IMR-90 (cell line): Measurements from ENCODE around the gene FIBCD1. TPM values are rescaled to one million over a fixed set of nuclear protein-coding genes. Genes with fewer than 3 reads are reported as not detected.

Source experiments
- ATAC-seq: fragments of 200-7000 bp; cut with Tn5 transposase; 2 replicates; pipeline ENCODE4 v1.9.1; 2020; ENCODE audit warnings: low read depth, mild to moderate bottlenecking, moderate library complexity
- BruUV-seq: library from RNA; stranded (reverse); fragments of 400-500 nt; replicated peaks from 2 replicates; lab custom pipeline; 2021; lab: Mats Ljungman, UMichigan
- CTCF ChIA-PET: fragments of 300-600 bp; formaldehyde crosslinking; extraction: SDS; loops from one replicate; lab custom pipeline; 2021; ENCODE audit warnings: antibody characterized with exemption; lab: Yijun Ruan, JAX
- POLR2A ChIA-PET: fragments of 300-600 bp; sonication (Branson Sonifier 250); formaldehyde crosslinking; loops from one replicate; lab custom pipeline; 2022; ENCODE audit warnings: antibody characterized with exemption; ENCODE audit not compliant: unreplicated experiment; lab: Charles Lee
- DNase-seq: peaks from one replicate; pipeline ENCODE4 v3.0.0; 2013
- H2AFZ ChIP-seq: replicated peaks from 2 replicates; pipeline ENCODE3; 2013; ENCODE audit warnings: low read length, mild to moderate bottlenecking; ENCODE audit not compliant: poor library complexity
- H2AK5ac ChIP-seq: 2 replicates; pipeline ENCODE4 v1.6.1; 2013; ENCODE audit warnings: low read depth, low read length, inconsistent platforms
- H2AK9ac ChIP-seq: replicated peaks from 2 replicates; pipeline ENCODE3; 2013; ENCODE audit warnings: mild to moderate bottlenecking, low read depth, low read length, moderate library complexity; ENCODE audit not compliant: poor library complexity
- H2BK120ac ChIP-seq: 2 replicates; pipeline ENCODE4 v1.6.1; 2013; ENCODE audit warnings: low read depth, low read length, inconsistent platforms
- H2BK15ac ChIP-seq: 3 replicates; pipeline ENCODE4 v1.6.1; 2013; ENCODE audit warnings: low read depth, low read length, inconsistent platforms
- H2BK20ac ChIP-seq: 2 replicates; pipeline ENCODE4 v1.6.1; 2013; ENCODE audit warnings: low read depth, mild to moderate bottlenecking, inconsistent platforms, low read length, moderate library complexity
- H2BK5ac ChIP-seq: 2 replicates; pipeline ENCODE4 v1.6.1; 2013; ENCODE audit warnings: mild to moderate bottlenecking, low read depth, low read length, inconsistent platforms; ENCODE audit not compliant: poor library complexity, severe bottlenecking
- H3K14ac ChIP-seq: replicated peaks from 2 replicates; pipeline ENCODE4 v1.6.1; 2013; ENCODE audit warnings: low read depth, low read length, inconsistent platforms
- H3K18ac ChIP-seq: 2 replicates; pipeline ENCODE4 v1.6.1; 2013; ENCODE audit warnings: low read depth, low read length, control low read depth
- H3K23ac ChIP-seq: 2 replicates; pipeline ENCODE4 v1.6.1; 2013; ENCODE audit warnings: low read depth, low read length, inconsistent platforms
- H3K27ac ChIP-seq: 2 replicates; pipeline ENCODE4 v1.5.1; 2013; ENCODE audit warnings: mild to moderate bottlenecking, control low read depth, low read length; ENCODE audit not compliant: insufficient read depth
- H3K27me3 ChIP-seq: 2 replicates; pipeline ENCODE4 v1.6.1; 2013; ENCODE audit warnings: low read length; ENCODE audit not compliant: control insufficient read depth, insufficient read depth
- H3K36me3 ChIP-seq: 2 replicates; pipeline ENCODE4 v1.6.1; 2013; ENCODE audit warnings: low read length, mixed read lengths; ENCODE audit not compliant: control insufficient read depth, insufficient read depth
- H3K4ac ChIP-seq: 2 replicates; pipeline ENCODE4 v1.6.1; 2013; ENCODE audit warnings: low read depth, low read length, inconsistent platforms
- H3K4me1 ChIP-seq: 2 replicates; pipeline ENCODE4 v1.6.1; 2013; ENCODE audit warnings: low read length, mixed read lengths; ENCODE audit not compliant: control insufficient read depth, insufficient read depth
- H3K4me2 ChIP-seq: 2 replicates; pipeline ENCODE4 v1.6.1; 2013; ENCODE audit warnings: low read depth, mild to moderate bottlenecking, control low read depth, low read length, moderate library complexity
- H3K4me3 ChIP-seq: 2 replicates; pipeline ENCODE4 v1.5.1; 2013; ENCODE audit warnings: low read depth, mild to moderate bottlenecking, control low read depth, low read length, moderate library complexity; ENCODE audit not compliant: insufficient read depth
- H3K56ac ChIP-seq: 2 replicates; pipeline ENCODE4 v1.6.1; 2013; ENCODE audit warnings: low read length, inconsistent platforms; ENCODE audit not compliant: insufficient read depth; ENCODE audit errors: extremely low read depth
- H3K79me1 ChIP-seq, 2 experiments: 2 replicates each; pipeline ENCODE4 v1.6.1; 2013; ENCODE audit warnings: low read length in 2 of 2, inconsistent platforms in 1 of 2, low read depth in 1 of 2
- H3K9ac ChIP-seq: 2 replicates; pipeline ENCODE4 v1.6.1; 2013; ENCODE audit warnings: low read depth, low read length, control low read depth
- H3K9me1 ChIP-seq: 2 replicates; pipeline ENCODE4 v1.6.1; 2013; ENCODE audit warnings: low read length, inconsistent platforms; ENCODE audit not compliant: insufficient read depth
- H3K9me3 ChIP-seq: 2 replicates; pipeline ENCODE4 v1.6.1; 2013; ENCODE audit warnings: low read length; ENCODE audit not compliant: control insufficient read depth, insufficient read depth
- H4K20me1 ChIP-seq: 2 replicates; pipeline ENCODE4 v1.6.1; 2013; ENCODE audit warnings: low read length, inconsistent platforms; ENCODE audit not compliant: insufficient read depth
- H4K5ac ChIP-seq: 2 replicates; pipeline ENCODE4 v1.6.1; 2013; ENCODE audit warnings: mild to moderate bottlenecking, low read depth, low read length, control low read depth
- H4K8ac ChIP-seq, 2 experiments: 2 replicates each; pipeline ENCODE4 v1.6.1; 2013; ENCODE audit warnings: low read depth in 2 of 2, low read length in 2 of 2, control low read depth in 1 of 2, inconsistent platforms in 1 of 2
- H4K91ac ChIP-seq: 2 replicates; pipeline ENCODE4 v1.6.1; 2013; ENCODE audit warnings: low read depth, low read length, inconsistent platforms; ENCODE audit not compliant: insufficient read depth
- CHD1 ChIP-seq: IDR thresholded peaks from 2 replicates; pipeline ENCODE4 v1.6.1; 2012; ENCODE audit warnings: low read depth, low read length, improper control_type of control experiment
- RAD21 ChIP-seq: IDR thresholded peaks from 2 replicates; pipeline ENCODE4 v1.6.1; 2012; ENCODE audit warnings: low read length, improper control_type of control experiment
- RCOR1 ChIP-seq: IDR thresholded peaks from 2 replicates; pipeline ENCODE4 v1.6.1; 2012; ENCODE audit warnings: mild to moderate bottlenecking, low read length, improper control_type of control experiment; ENCODE audit not compliant: insufficient replicate concordance
- WGBS, 2 experiments: methylation state at CpG; one replicate each; pipeline versions ENCODE4 v1.1.5 to v1.1.7; 2013; ENCODE audit warnings: missing lambda C conversion rate in 2 of 2; ENCODE audit not compliant: insufficient read length in 1 of 2; ENCODE audit errors: extremely low coverage in 2 of 2; 5-methylcytosine and 5-hydroxymethylcytosine counted together
- dilution Hi-C: fragments of 300-500 bp; cut with HindIII; formaldehyde crosslinking; loops from one replicate; pipeline ENCODE4 v1.14.3; 2018; ENCODE audit warnings: low sequenced_read_pairs; ENCODE audit not compliant: unreplicated experiment
- in situ Hi-C: fragments of 300-500 bp; cut with MboI; formaldehyde crosslinking; loops from 3 replicates; pipeline ENCODE4 v1.14.3; 2019; ENCODE audit warnings: low sequenced_read_pairs, inconsistent platforms, mixed read lengths
- intact Hi-C: fragments of 100-400 bp; cut with micrococcal nuclease; formaldehyde crosslinking; loops from 2 replicates; pipeline ENCODE4 v1.10.0; 2022
- polyA plus RNA-seq, 3 experiments: library from polyadenylated mRNA; depleted of rRNA; stranded (reverse); fragments of >200 nt; gene quantifications; 2 replicates each; pipeline ENCODE4 v1.2.3, GENCODE V29; 2012; ENCODE audit warnings: low replicate concordance in 1 of 3
- total RNA-seq: library from RNA; depleted of rRNA; stranded (reverse); fragments of >200 nt; gene quantifications from 2 replicates; pipeline ENCODE4 v1.2.3, GENCODE V29; 2012
- TF ChIP-seq, protein P1 (sequence below): fragments of 150-350 bp; IDR thresholded peaks from 2 replicates; pipeline ENCODE4 v1.6.1; 2017; ENCODE audit warnings: mild to moderate bottlenecking, antibody characterized with exemption, low read length, low read depth

FIBCD1 gene
- total and polyA plus RNA-seq, 2 of the 4 experiments (the other 2 are of a cell fraction) = 1.1 to 10.1 TPM

DNA sequence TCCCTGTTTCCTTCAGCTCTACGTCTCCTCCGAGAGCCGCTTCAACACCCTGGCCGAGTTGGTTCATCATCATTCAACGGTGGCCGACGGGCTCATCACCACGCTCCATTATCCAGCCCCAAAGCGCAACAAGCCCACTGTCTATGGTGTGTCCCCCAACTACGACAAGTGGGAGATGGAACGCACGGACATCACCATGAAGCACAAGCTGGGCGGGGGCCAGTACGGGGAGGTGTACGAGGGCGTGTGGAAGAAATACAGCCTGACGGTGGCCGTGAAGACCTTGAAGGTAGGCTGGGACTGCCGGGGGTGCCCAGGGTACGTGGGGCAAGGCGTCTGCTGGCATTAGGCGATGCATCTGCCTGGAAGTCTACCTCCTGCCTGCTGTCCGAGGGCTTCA lies 76.3 kb downstream of the FIBCD1 start:
- peak overlapping the region; percentile 44; the same call in 1 of the 2 replicates for H2AK5ac ChIP-seq
- CTCF ChIA-PET = interaction anchor here (1.3 to 1.4 kb wide), 2 partner anchors 91 to 136 kb away, joined by 3 to 4 read pairs; no protein-coding TSS in a partner anchor
- peak overlapping the region; percentile 18 for H2AFZ ChIP-seq
- no peak for TF ChIP-seq RCOR1
- TF ChIP-seq RAD21 = no peak
- TF ChIP-seq, protein P1, sequence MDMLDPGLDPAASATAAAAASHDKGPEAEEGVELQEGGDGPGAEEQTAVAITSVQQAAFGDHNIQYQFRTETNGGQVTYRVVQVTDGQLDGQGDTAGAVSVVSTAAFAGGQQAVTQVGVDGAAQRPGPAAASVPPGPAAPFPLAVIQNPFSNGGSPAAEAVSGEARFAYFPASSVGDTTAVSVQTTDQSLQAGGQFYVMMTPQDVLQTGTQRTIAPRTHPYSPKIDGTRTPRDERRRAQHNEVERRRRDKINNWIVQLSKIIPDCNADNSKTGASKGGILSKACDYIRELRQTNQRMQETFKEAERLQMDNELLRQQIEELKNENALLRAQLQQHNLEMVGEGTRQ = no peak
- TF ChIP-seq CHD1 = no peak
- no peak overlapping the region for H3K4ac ChIP-seq
- no peak overlapping the region for H2AK9ac ChIP-seq
- no peak overlapping the region for H4K91ac ChIP-seq
- peaks cover 21% of the 10 kb centered on the region for H3K9me1 ChIP-seq
- no peak overlapping the region for H3K56ac ChIP-seq
- BruUV-seq = no TSS peak
- H3K9ac ChIP-seq = no peak overlapping the region
- no peak overlapping the region for H3K4me3 ChIP-seq
- DNase-seq = no peak
- no peak overlapping the region for H3K14ac ChIP-seq
- H2BK120ac ChIP-seq = no peak overlapping the region
- no peak overlapping the region for H2BK5ac ChIP-seq
- peaks cover 33% of the 10 kb centered on the region for H3K4me1 ChIP-seq
- POLR2A ChIA-PET = no interaction called here
- H3K27me3 ChIP-seq = no peaks in the 10 kb centered on the region
- peaks cover 36 to 94% of the 10 kb centered on the region in 2 experiments for H3K79me1 ChIP-seq
- H4K8ac ChIP-seq = no peak overlapping the region
- H4K20me1 ChIP-seq = peaks cover 79% of the 10 kb centered on the region
- no peak overlapping the region for H2BK20ac ChIP-seq
- H4K5ac ChIP-seq = no peak overlapping the region
- H3K4me2 ChIP-seq = no peak overlapping the region
- intact Hi-C loops = loop anchor here (1.0 kb wide), 2 partner anchors 91 to 155 kb away; no protein-coding TSS in a partner anchor
- peaks cover 47% of the 10 kb centered on the region for H3K36me3 ChIP-seq
- WGBS, 2 experiments = 91% methylated on average over 18 of the region's 23 CpGs; no CpG with 5 or more reads in 1 of the 2 experiments
- no peak overlapping the region for H2BK15ac ChIP-seq
- H3K23ac ChIP-seq = 0 out of 2 replicates have a peak overlapping the region, but pooled peaks have one; percentile 10
- H3K9me3 ChIP-seq = no peaks in the 10 kb centered on the region
- 0 out of 2 replicates have a peak overlapping the region, but pooled peaks have one; percentile 1 for H3K27ac ChIP-seq
- H3K18ac ChIP-seq = no peak overlapping the region
- no peak for ATAC-seq
- dilution Hi-C loops = no loop called here
- in situ Hi-C loops = loop anchor here (5.0 kb wide), 1 partner anchor 155 kb away; no protein-coding TSS in a partner anchor
